ENCODE results near the gene POU2F1.

POU2F1 gene

GRCh38 chr1:167465018-167465417, 244.3 kb downstream of the POU2F1 start:
- Histone ChIP-seq H3K4me3 (ENCODE audit: low read length) (no peak overlapping the region), H3K4me2 (ENCODE audit: low read depth, low read length) (no peak overlapping the region), H4K20me1 (ENCODE audit: insufficient read depth, low read length) (no peaks in the 10 kb centered on the region), H3K36me3 (replicated peaks; ENCODE audit: insufficient read depth, low read length) (no peaks in the 10 kb centered on the region), H3K27me3 (replicated peaks; ENCODE audit: insufficient read depth, low read length) (no peaks in the 10 kb centered on the region), H3K27ac (ENCODE audit: low read length) (no peak overlapping the region), H3K4me1 (ENCODE audit: low read length) (no peaks in the 10 kb centered on the region), H3F3A (ENCODE audit: insufficient read depth, low read length) (no peaks in the 10 kb centered on the region), H3K79me2 (ENCODE audit: low read length) (no peaks in the 10 kb centered on the region), H3K9me2 (replicated peaks; ENCODE audit: insufficient read depth, low read length) (no peaks in the 10 kb centered on the region), H3K9me3 (replicated peaks; ENCODE audit: insufficient read depth, low read length) (no peaks in the 10 kb centered on the region), H3K9ac (ENCODE audit: low read length) (no peak overlapping the region), H2AFZ (ENCODE audit: low read length) (no peak overlapping the region)
- TF ChIP-seq EZH2 (optimal IDR thresholded peaks at IDR 0.05; ENCODE audit: low read depth, low read length) (no peak), CTCF (IDR thresholded peaks at IDR 0.05; ENCODE audit: low read length) (no peak)
- no peak for DNase-seq

- H3K4me3 ChIP-seq (ENCODE audit: low read length), result no peak overlapping the region
- no peaks in the 10 kb centered on the region for H4K20me1 ChIP-seq (ENCODE audit: insufficient read depth, low read length)
- no peaks in the 10 kb centered on the region for H3K9me2 ChIP-seq (replicated peaks; ENCODE audit: insufficient read depth, low read length)
- no peak for TF ChIP-seq CTCF (IDR thresholded peaks at IDR 0.05; ENCODE audit: low read length)
- TF ChIP-seq EZH2 (optimal IDR thresholded peaks at IDR 0.05; ENCODE audit: low read depth, low read length), result no peak
- no peak for TF ChIP-seq EZH2phosphoT487 (IDR thresholded peaks at IDR 0.05; ENCODE audit: low read length)
- H2AFZ ChIP-seq (ENCODE audit: low read length), result no peak overlapping the region
- no peak overlapping the region for H3K9ac ChIP-seq (ENCODE audit: low read length)
- no peak for DNase-seq
- H3K27me3 ChIP-seq (replicated peaks; ENCODE audit: insufficient read depth, low read length), result no peaks in the 10 kb centered on the region
- H3K4me1 ChIP-seq (ENCODE audit: low read length), result no peaks in the 10 kb centered on the region
- H3K36me3 ChIP-seq (replicated peaks; ENCODE audit: insufficient read depth, low read length), result no peaks in the 10 kb centered on the region
- H3K9me3 ChIP-seq (replicated peaks; ENCODE audit: insufficient read depth, low read length), result no peaks in the 10 kb centered on the region
- H3K79me2 ChIP-seq (ENCODE audit: low read length), result no peaks in the 10 kb centered on the region
- H3K27ac ChIP-seq (ENCODE audit: low read length), result no peak overlapping the region
- H3K4me2 ChIP-seq (ENCODE audit: low read depth, low read length), result no peak overlapping the region
- H3F3A ChIP-seq (ENCODE audit: insufficient read depth, low read length), result no peaks in the 10 kb centered on the region
Measured at GRCh38 chr1:167465743-167466142, 245.1 kb downstream of the POU2F1 start.

DNA sequence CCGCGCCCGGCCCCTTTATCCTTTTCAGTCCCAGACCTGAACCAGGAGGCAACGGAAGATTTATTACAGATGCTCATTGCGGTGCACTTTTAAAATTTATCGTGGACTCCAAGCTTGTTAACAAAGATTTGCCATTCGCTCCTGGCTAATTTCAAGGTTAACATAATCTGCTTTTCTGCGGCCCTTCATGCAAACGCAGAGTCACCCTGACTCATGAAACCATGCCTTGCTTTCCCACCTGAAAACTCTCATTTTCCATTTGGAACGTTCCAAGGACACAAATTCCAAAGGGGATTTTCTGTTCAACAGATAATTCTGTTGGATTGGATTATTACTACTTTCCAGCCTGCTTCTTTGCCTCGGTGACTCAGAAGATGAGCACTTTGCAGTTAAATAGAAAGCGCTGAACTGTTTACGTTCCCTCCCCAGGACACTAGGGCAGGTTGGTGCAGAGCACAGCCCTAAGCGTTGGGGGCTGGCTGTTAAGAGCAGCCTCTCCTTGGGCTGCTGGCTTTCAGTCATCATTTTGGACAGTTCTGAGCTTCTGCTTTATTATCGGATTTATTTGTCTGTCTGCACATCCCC, 246.5 kb downstream of the POU2F1 start:
- no peaks in the 10 kb centered on the region for H3K36me3 ChIP-seq (replicated peaks; ENCODE audit: insufficient read depth, low read length)
- no peak overlapping the region for H3K4me2 ChIP-seq (ENCODE audit: low read depth, low read length)
- no peak overlapping the region for H3K27ac ChIP-seq (ENCODE audit: low read length)
- H3F3A ChIP-seq (ENCODE audit: insufficient read depth, low read length), result no peaks in the 10 kb centered on the region
- H3K79me2 ChIP-seq (ENCODE audit: low read length), result no peaks in the 10 kb centered on the region
- H3K4me3 ChIP-seq (ENCODE audit: low read length), result no peak overlapping the region
- H2AFZ ChIP-seq (ENCODE audit: low read length), result no peak overlapping the region
- TF ChIP-seq EZH2phosphoT487 (IDR thresholded peaks at IDR 0.05; ENCODE audit: low read length), result no peak
- TF ChIP-seq EZH2 (optimal IDR thresholded peaks at IDR 0.05; ENCODE audit: low read depth, low read length), result no peak
- TF ChIP-seq CTCF (IDR thresholded peaks at IDR 0.05; ENCODE audit: low read length), result no peak
- H3K9me3 ChIP-seq (replicated peaks; ENCODE audit: insufficient read depth, low read length), result no peaks in the 10 kb centered on the region
- no peaks in the 10 kb centered on the region for H3K9me2 ChIP-seq (replicated peaks; ENCODE audit: insufficient read depth, low read length)
- no peak overlapping the region for H3K9ac ChIP-seq (ENCODE audit: low read length)
- no peaks in the 10 kb centered on the region for H3K4me1 ChIP-seq (ENCODE audit: low read length)
- no peak for DNase-seq
- H3K27me3 ChIP-seq (replicated peaks; ENCODE audit: insufficient read depth, low read length), result no peaks in the 10 kb centered on the region
- H4K20me1 ChIP-seq (ENCODE audit: insufficient read depth, low read length), result no peaks in the 10 kb centered on the region
